GM12878 (cell line): Measurements from ENCODE around the gene HECTD2. TPM values are rescaled to one million over a fixed set of nuclear protein-coding genes. Genes with fewer than 3 reads are reported as not detected.

ENCODE experiments used
- ATAC-seq: fragments of 200-7000 bp; cut with Tn5 transposase; 3 replicates; pipeline ENCODE4 v1.9.1; 2020; ENCODE audit warnings: mild to moderate bottlenecking, moderate library complexity
- BruUV-seq: library from RNA; stranded (reverse); fragments of 400-500 nt; replicated peaks from 2 replicates; lab custom pipeline; 2021; lab: Mats Ljungman, UMichigan
- CTCF ChIA-PET: fragments of 300-600 bp; sonication (Branson Sonifier 250); formaldehyde crosslinking; extraction: SDS; loops from one replicate; lab custom pipeline; 2021; ENCODE audit warnings: inconsistent platforms; lab: Yijun Ruan, JAX
- POLR2A ChIA-PET: fragments of 350-600 bp; formaldehyde crosslinking; extraction: SDS; loops from one replicate; lab custom pipeline; 2021; ENCODE audit warnings: inconsistent platforms; lab: Charles Lee
- RAD21 ChIA-PET: fragments of 300-600 bp; sonication (Branson Sonifier 250); formaldehyde crosslinking; loops from one replicate; lab custom pipeline; 2023; ENCODE audit warnings: antibody characterized with exemption; ENCODE audit not compliant: unreplicated experiment; lab: Charles Lee
- SMC1A ChIA-PET: fragments of 300-600 bp; sonication (Branson Sonifier 250); formaldehyde crosslinking; loops from one replicate; lab custom pipeline; 2023; ENCODE audit not compliant: unreplicated experiment, uncharacterized antibody; lab: Charles Lee
- DNase-seq: peaks from one replicate; pipeline ENCODE4 v3.0.0-alpha.2; 2011; ENCODE audit warnings: low read depth, low spot score
- FAIRE-seq: peaks from 3 replicates; lab custom pipeline; 2011; peaks lifted over from hg19 to GRCh38; lab: Jason Lieb, UNC
- H2AFZ ChIP-seq: 2 replicates; pipeline ENCODE4 v1.6.0; 2011; ENCODE audit warnings: low read depth, low read length, control low read depth; ENCODE audit not compliant: control insufficient read depth
- H3K27ac ChIP-seq: 2 replicates; pipeline ENCODE4 v1.5.1; 2011; ENCODE audit warnings: control low read depth; ENCODE audit not compliant: control insufficient read depth, insufficient read depth
- H3K27me3 ChIP-seq, 2 experiments: replicated peaks in 1 of 2; 2 replicates each; pipeline versions ENCODE4 v1.6.0 to v1.6.1; 2011; ENCODE audit warnings: low read length in 1 of 2; ENCODE audit not compliant: control insufficient read depth in 2 of 2, insufficient read depth in 2 of 2
- H3K36me3 ChIP-seq, 2 experiments: 2 replicates each; pipeline ENCODE4 v1.5.1; 2011; ENCODE audit warnings: low read length in 1 of 2; ENCODE audit not compliant: control insufficient read depth in 2 of 2, insufficient read depth in 2 of 2
- H3K4me1 ChIP-seq: 2 replicates; pipeline ENCODE4 v1.6.1; 2011; ENCODE audit warnings: mild to moderate bottlenecking, low read length, moderate library complexity, mixed read lengths; ENCODE audit not compliant: control insufficient read depth, insufficient read depth
- H3K4me2 ChIP-seq: 2 replicates; pipeline ENCODE4 v1.6.0; 2011; ENCODE audit warnings: control low read depth; ENCODE audit not compliant: control insufficient read depth, insufficient read depth
- H3K4me3 ChIP-seq: fragments of 200-600 bp; sonication (generic); 2 replicates; pipeline ENCODE4 v1.5.1; 2016
- H3K79me2 ChIP-seq: 2 replicates; pipeline ENCODE4 v1.6.0; 2011; ENCODE audit warnings: low read length; ENCODE audit not compliant: control insufficient read depth, insufficient read depth
- H3K9ac ChIP-seq: 2 replicates; pipeline ENCODE4 v1.8.0; 2011; ENCODE audit warnings: low read length, control low read depth, mixed read lengths; ENCODE audit not compliant: control insufficient read depth, insufficient read depth
- H3K9me3 ChIP-seq: replicated peaks from 3 replicates; pipeline ENCODE4 v1.5.1; 2011; ENCODE audit warnings: mild to moderate bottlenecking, low read length; ENCODE audit not compliant: control insufficient read depth, insufficient read depth
- H4K20me1 ChIP-seq: 2 replicates; pipeline ENCODE4 v1.6.0; 2011; ENCODE audit not compliant: control insufficient read depth, insufficient read depth
- CBX3 ChIP-seq: fragments of 200-600 bp; sonication (generic); IDR thresholded peaks from 2 replicates; pipeline ENCODE4 v1.6.1; 2016; ENCODE audit warnings: low read depth, borderline replicate concordance
- CHD4 ChIP-seq: fragments of 200-600 bp; sonication (generic); IDR thresholded peaks from 2 replicates; pipeline ENCODE4 v1.6.1; 2016; ENCODE audit warnings: mild to moderate bottlenecking
- GABPA ChIP-seq: IDR thresholded peaks from 2 replicates; pipeline ENCODE4 v1.6.1; 2014; ENCODE audit warnings: antibody characterized with exemption, low read depth, mild to moderate bottlenecking, inconsistent platforms
- POLR2A ChIP-seq: IDR thresholded peaks from 2 replicates; pipeline ENCODE4 v1.6.1; 2011; ENCODE audit warnings: low read depth, mild to moderate bottlenecking, low read length
- SPI1 ChIP-seq: IDR thresholded peaks from 2 replicates; pipeline ENCODE4 v1.6.1; 2011; ENCODE audit warnings: low read depth, mild to moderate bottlenecking, low read length, moderate library complexity, borderline replicate concordance; ENCODE audit not compliant: insufficient read depth
- WGBS: methylation state at CpG from one replicate; pipeline ENCODE4 v1.1.6; 2016; ENCODE audit warnings: low lambda C conversion rate; ENCODE audit not compliant: insufficient replicate concordance, insufficient coverage; ENCODE audit errors: missing lambda C conversion rate; 5-methylcytosine and 5-hydroxymethylcytosine counted together
- in situ Hi-C: fragments of 300-500 bp; cut with MboI; formaldehyde crosslinking; loops from 9 replicates; pipeline ENCODE4 v1.14.3; 2018; ENCODE audit warnings: mixed read lengths
- intact Hi-C: fragments of 100-400 bp; cut with micrococcal nuclease; formaldehyde crosslinking; loops from one replicate; pipeline ENCODE4 v1.14.2; 2022; ENCODE audit not compliant: unreplicated experiment
- polyA plus RNA-seq, 11 experiments: library from polyadenylated mRNA; depleted of rRNA in 4 of 11; unstranded in 6 of 11; stranded (reverse) in 5 of 11; fragments of >200 nt; fragmentation: Nextera tagmentation in 4 of 11; fragmentation: Illumina TruSeq in 1 of 11; extraction: Ambion mirVana in 4 of 11; extraction: Trizol in 1 of 11; gene quantifications; 1 replicate in 1 of 11; 2 replicates in 10 of 11; pipeline versions ENCODE4 v1.2.1 to v1.2.3, GENCODE V29; 2011 to 2016; ENCODE audit warnings: inconsistent platforms in 2 of 11, missing spikeins in 2 of 11, low read depth in 1 of 11
- total RNA-seq, 4 experiments: library from RNA; depleted of rRNA in 3 of 4; stranded (reverse); fragments of >200 nt in 3 of 4; fragmentation: Illumina TruSeq in 1 of 4; extraction: Trizol in 1 of 4; gene quantifications; 2 replicates each; pipeline versions ENCODE4 v1.2.1 to v1.2.3, GENCODE V29; 2013 to 2021
- TF ChIP-seq, protein P1 (sequence below): fragments of 450-650 bp; IDR thresholded peaks from 2 replicates; pipeline ENCODE4 v1.6.1; 2016; ENCODE audit warnings: mild to moderate bottlenecking, moderate library complexity, borderline replicate concordance
- TF ChIP-seq, protein P2 (sequence below): IDR thresholded peaks from 2 replicates; pipeline ENCODE4 v1.6.1; 2011; ENCODE audit warnings: borderline replicate concordance, low read depth, mild to moderate bottlenecking, moderate library complexity, mixed read lengths, low read length; ENCODE audit not compliant: insufficient read depth; ENCODE audit errors: extremely low read length
- TF ChIP-seq, protein P3 (sequence below): IDR thresholded peaks from 2 replicates; pipeline ENCODE4 v1.6.1; 2012; ENCODE audit warnings: mild to moderate bottlenecking, low read depth, low read length
- TF ChIP-seq, protein P4 (sequence below): fragments of 450-650 bp; conservative IDR thresholded peaks from 2 replicates; pipeline ENCODE4 v1.6.1; 2017; ENCODE audit warnings: mild to moderate bottlenecking, moderate library complexity

The HECTD2 gene
- total and polyA plus RNA-seq, 10 of the 15 experiments (the other 5 are each of a cell fraction or from before 2014, with no cell fraction given) = 0.87 to 3.0 (median 1.7) TPM

GRCh38 chr10:91432175-91432574, 22.0 kb downstream of the HECTD2 start:
- H3K27me3 ChIP-seq = no peaks in the 10 kb centered on the region
- H3K4me2 ChIP-seq = no peak overlapping the region
- H4K20me1 ChIP-seq = no peaks in the 10 kb centered on the region
- ChIA-PET SMC1A (no interaction called here), CTCF (interaction anchor here (1.0 kb wide), 1 partner anchor 644 kb away, joined by 3 read pairs; no protein-coding TSS in a partner anchor), RAD21 (no interaction called here), POLR2A (no interaction called here)
- BruUV-seq = no TSS peak
- no peak for FAIRE-seq
- intact Hi-C loops = no loop called here
- DNase-seq = no peak
- H3K4me3 ChIP-seq = no peak overlapping the region
- no peak overlapping the region for H3K27ac ChIP-seq
- no peaks in the 10 kb centered on the region for H3K9me3 ChIP-seq
- H3K4me1 ChIP-seq = no peaks in the 10 kb centered on the region
- no peak for ATAC-seq
- no peaks in the 10 kb centered on the region for H3K36me3 ChIP-seq
- H2AFZ ChIP-seq = no peak overlapping the region
- in situ Hi-C loops = no loop called here
- no peak overlapping the region for H3K9ac ChIP-seq
- 63% methylated on average over 2 of the region's 2 CpGs for WGBS
- H3K79me2 ChIP-seq = no peaks in the 10 kb centered on the region
- TF ChIP-seq, protein P1, sequence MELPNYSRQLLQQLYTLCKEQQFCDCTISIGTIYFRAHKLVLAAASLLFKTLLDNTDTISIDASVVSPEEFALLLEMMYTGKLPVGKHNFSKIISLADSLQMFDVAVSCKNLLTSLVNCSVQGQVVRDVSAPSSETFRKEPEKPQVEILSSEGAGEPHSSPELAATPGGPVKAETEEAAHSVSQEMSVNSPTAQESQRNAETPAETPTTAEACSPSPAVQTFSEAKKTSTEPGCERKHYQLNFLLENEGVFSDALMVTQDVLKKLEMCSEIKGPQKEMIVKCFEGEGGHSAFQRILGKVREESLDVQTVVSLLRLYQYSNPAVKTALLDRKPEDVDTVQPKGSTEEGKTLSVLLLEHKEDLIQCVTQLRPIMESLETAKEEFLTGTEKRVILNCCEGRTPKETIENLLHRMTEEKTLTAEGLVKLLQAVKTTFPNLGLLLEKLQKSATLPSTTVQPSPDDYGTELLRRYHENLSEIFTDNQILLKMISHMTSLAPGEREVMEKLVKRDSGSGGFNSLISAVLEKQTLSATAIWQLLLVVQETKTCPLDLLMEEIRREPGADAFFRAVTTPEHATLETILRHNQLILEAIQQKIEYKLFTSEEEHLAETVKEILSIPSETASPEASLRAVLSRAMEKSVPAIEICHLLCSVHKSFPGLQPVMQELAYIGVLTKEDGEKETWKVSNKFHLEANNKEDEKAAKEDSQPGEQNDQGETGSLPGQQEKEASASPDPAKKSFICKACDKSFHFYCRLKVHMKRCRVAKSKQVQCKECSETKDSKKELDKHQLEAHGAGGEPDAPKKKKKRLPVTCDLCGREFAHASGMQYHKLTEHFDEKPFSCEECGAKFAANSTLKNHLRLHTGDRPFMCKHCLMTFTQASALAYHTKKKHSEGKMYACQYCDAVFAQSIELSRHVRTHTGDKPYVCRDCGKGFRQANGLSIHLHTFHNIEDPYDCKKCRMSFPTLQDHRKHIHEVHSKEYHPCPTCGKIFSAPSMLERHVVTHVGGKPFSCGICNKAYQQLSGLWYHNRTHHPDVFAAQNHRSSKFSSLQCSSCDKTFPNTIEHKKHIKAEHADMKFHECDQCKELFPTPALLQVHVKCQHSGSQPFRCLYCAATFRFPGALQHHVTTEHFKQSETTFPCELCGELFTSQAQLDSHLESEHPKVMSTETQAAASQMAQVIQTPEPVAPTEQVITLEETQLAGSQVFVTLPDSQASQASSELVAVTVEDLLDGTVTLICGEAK = no peak
- TF ChIP-seq CHD4 (no peak), GABPA (no peak), SPI1 (no peak), CBX3 (no peak), POLR2A (no peak)
- TF ChIP-seq, protein P2, sequence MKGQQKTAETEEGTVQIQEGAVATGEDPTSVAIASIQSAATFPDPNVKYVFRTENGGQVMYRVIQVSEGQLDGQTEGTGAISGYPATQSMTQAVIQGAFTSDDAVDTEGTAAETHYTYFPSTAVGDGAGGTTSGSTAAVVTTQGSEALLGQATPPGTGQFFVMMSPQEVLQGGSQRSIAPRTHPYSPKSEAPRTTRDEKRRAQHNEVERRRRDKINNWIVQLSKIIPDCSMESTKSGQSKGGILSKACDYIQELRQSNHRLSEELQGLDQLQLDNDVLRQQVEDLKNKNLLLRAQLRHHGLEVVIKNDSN = no peak
- TF ChIP-seq, protein P3, sequence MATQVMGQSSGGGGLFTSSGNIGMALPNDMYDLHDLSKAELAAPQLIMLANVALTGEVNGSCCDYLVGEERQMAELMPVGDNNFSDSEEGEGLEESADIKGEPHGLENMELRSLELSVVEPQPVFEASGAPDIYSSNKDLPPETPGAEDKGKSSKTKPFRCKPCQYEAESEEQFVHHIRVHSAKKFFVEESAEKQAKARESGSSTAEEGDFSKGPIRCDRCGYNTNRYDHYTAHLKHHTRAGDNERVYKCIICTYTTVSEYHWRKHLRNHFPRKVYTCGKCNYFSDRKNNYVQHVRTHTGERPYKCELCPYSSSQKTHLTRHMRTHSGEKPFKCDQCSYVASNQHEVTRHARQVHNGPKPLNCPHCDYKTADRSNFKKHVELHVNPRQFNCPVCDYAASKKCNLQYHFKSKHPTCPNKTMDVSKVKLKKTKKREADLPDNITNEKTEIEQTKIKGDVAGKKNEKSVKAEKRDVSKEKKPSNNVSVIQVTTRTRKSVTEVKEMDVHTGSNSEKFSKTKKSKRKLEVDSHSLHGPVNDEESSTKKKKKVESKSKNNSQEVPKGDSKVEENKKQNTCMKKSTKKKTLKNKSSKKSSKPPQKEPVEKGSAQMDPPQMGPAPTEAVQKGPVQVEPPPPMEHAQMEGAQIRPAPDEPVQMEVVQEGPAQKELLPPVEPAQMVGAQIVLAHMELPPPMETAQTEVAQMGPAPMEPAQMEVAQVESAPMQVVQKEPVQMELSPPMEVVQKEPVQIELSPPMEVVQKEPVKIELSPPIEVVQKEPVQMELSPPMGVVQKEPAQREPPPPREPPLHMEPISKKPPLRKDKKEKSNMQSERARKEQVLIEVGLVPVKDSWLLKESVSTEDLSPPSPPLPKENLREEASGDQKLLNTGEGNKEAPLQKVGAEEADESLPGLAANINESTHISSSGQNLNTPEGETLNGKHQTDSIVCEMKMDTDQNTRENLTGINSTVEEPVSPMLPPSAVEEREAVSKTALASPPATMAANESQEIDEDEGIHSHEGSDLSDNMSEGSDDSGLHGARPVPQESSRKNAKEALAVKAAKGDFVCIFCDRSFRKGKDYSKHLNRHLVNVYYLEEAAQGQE = no peak
- TF ChIP-seq, protein P4, sequence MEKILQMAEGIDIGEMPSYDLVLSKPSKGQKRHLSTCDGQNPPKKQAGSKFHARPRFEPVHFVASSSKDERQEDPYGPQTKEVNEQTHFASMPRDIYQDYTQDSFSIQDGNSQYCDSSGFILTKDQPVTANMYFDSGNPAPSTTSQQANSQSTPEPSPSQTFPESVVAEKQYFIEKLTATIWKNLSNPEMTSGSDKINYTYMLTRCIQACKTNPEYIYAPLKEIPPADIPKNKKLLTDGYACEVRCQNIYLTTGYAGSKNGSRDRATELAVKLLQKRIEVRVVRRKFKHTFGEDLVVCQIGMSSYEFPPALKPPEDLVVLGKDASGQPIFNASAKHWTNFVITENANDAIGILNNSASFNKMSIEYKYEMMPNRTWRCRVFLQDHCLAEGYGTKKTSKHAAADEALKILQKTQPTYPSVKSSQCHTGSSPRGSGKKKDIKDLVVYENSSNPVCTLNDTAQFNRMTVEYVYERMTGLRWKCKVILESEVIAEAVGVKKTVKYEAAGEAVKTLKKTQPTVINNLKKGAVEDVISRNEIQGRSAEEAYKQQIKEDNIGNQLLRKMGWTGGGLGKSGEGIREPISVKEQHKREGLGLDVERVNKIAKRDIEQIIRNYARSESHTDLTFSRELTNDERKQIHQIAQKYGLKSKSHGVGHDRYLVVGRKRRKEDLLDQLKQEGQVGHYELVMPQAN = no peak
